CD4-positive, CD25-positive, alpha-beta regulatory T cell (primary cell): ENCODE results near the gene PATL1. TPM values are rescaled to one million over a fixed set of nuclear protein-coding genes. Genes with fewer than 3 reads are reported as not detected.

Experiments used
- ATAC-seq, 2 donors: fragments of 150-1000 bp; cut with Tn5 transposase; one replicate each; pipeline ENCODE4 v1.10.0; 2021; ENCODE audit warnings: low read depth in 2 of 2, moderate number of reproducible peaks in 2 of 2, moderate library complexity in 1 of 2
- DNase-seq, 3 donors: peaks; one replicate each; pipeline versions ENCODE4 v3.0.0 to v3.0.0-alpha.2; 2012 to 2022; ENCODE audit warnings: mixed read lengths in 1 of 3
- H3K27ac ChIP-seq: one replicate; pipeline ENCODE4 v1.7.0; 2013; ENCODE audit warnings: mild to moderate bottlenecking, low read length; ENCODE audit not compliant: insufficient read depth, poor library complexity, severe bottlenecking
- H3K27me3 ChIP-seq: one replicate; pipeline ENCODE4 v1.7.0; 2013; ENCODE audit warnings: low read length; ENCODE audit not compliant: control insufficient read depth, insufficient read depth
- H3K36me3 ChIP-seq: one replicate; pipeline ENCODE4 v1.7.0; 2013; ENCODE audit warnings: mild to moderate bottlenecking, low read length, moderate library complexity; ENCODE audit not compliant: control insufficient read depth, insufficient read depth
- H3K4me1 ChIP-seq: 2 replicates; pipeline ENCODE4 v1.7.0; 2013; ENCODE audit warnings: mild to moderate bottlenecking, low read length; ENCODE audit not compliant: insufficient read depth, control insufficient read depth, poor library complexity, severe bottlenecking
- H3K4me3 ChIP-seq: one replicate; pipeline ENCODE4 v1.7.0; 2013; ENCODE audit warnings: low read depth, mild to moderate bottlenecking, low read length, moderate library complexity
- H3K9me3 ChIP-seq, 2 experiments: 1 replicate in 1 of 2; 2 replicates in 1 of 2; pipeline ENCODE4 v1.7.0; 2013; ENCODE audit warnings: low read length in 2 of 2, mild to moderate bottlenecking in 1 of 2, moderate library complexity in 1 of 2; ENCODE audit not compliant: control insufficient read depth in 2 of 2
- H3K27ac Mint-ChIP-seq, 3 donors: one replicate each; pipeline ENCODE4 v1.8.0; 2020 to 2022; ENCODE audit warnings: mild to moderate bottlenecking in 3 of 3, mixed read lengths in 3 of 3, moderate library complexity in 2 of 3
- H3K27me3 Mint-ChIP-seq: one replicate; pipeline ENCODE4 v1.8.0; 2022; ENCODE audit warnings: mild to moderate bottlenecking, mixed read lengths
- H3K36me3 Mint-ChIP-seq: one replicate; pipeline ENCODE4 v1.8.0; 2020; ENCODE audit warnings: mixed read lengths
- H3K4me1 Mint-ChIP-seq, 4 donors: one replicate each; pipeline ENCODE4 v1.8.0; 2020 to 2022; ENCODE audit warnings: mixed read lengths in 4 of 4, mild to moderate bottlenecking in 1 of 4
- H3K4me3 Mint-ChIP-seq, 4 donors: one replicate each; pipeline ENCODE4 v1.8.0; 2020 to 2022; ENCODE audit warnings: mild to moderate bottlenecking in 4 of 4, mixed read lengths in 4 of 4, moderate library complexity in 3 of 4
- H3K9me3 Mint-ChIP-seq, 7 donors: one replicate each; pipeline ENCODE4 v1.8.0; 2020 to 2022; ENCODE audit warnings: mixed read lengths in 7 of 7, mild to moderate bottlenecking in 3 of 7, moderate library complexity in 2 of 7
- polyA plus RNA-seq, 4 donors: library from polyadenylated mRNA; unstranded; fragments of 300-500 nt; fragmentation: Illumina TruSeq; gene quantifications; one replicate each; pipeline ENCODE4 v1.2.3, GENCODE V29; 2021
- total RNA-seq: library from RNA; stranded (reverse); gene quantifications from one replicate; pipeline ENCODE4 v1.2.3, GENCODE V29; 2022

The PATL1 gene
- total RNA-seq (63.3 TPM), polyA plus RNA-seq (1 to 10 TPM; 4.6 to 5.8 (median 5.3) TPM)

GRCh38 chr11:59668950-59669610 is at the start of gene PATL1:
PATL1 (minus strand) TSS chr11:59669037; CDS start chr11:59668895, 142 bp downstream.
- Mint-ChIP-seq H3K9me3 (no peaks in the 10 kb centered on the region), H3K36me3 (peaks cover 17% of the 10 kb centered on the region), H3K27me3 (peaks cover 5% of the 10 kb centered on the region), H3K4me1 (peaks cover 26 to 49% (median 38%) of the 10 kb centered on the region in 4 donors), H3K4me3 (peak within 1 kb of the TSS; percentile 93 to 99 (median 98)), H3K27ac (peak within 1 kb of the TSS; percentile 99 to 100 (median 100))
- DNase-seq (peak; percentile 99), ATAC-seq (peak; percentile 92 to 94)
- Histone ChIP-seq H3K4me1 (peaks cover 35% of the 10 kb centered on the region), H3K9me3 (no peaks in the 10 kb centered on the region), H3K4me3 (peak within 1 kb of the TSS; percentile 90), H3K36me3 (peaks cover 21% of the 10 kb centered on the region), H3K27me3 (no peaks in the 10 kb centered on the region), H3K27ac (peak within 1 kb of the TSS; percentile 99)

GRCh38 chr11:59716051-59716450 is 47.2 kb upstream of the PATL1 start:
- Histone ChIP-seq H3K27me3 (peaks cover 3% of the 10 kb centered on the region), H3K4me3 (no peak overlapping the region), H3K4me1 (no peaks in the 10 kb centered on the region), H3K27ac (no peak overlapping the region), H3K36me3 (no peaks in the 10 kb centered on the region), H3K9me3 (no peaks in the 10 kb centered on the region)
- ATAC-seq (no peak), DNase-seq (no peak)
- H3K36me3 Mint-ChIP-seq: no peaks in the 10 kb centered on the region
- peaks cover 0 to 2% (median 0%) of the 10 kb centered on the region in 7 donors for H3K9me3 Mint-ChIP-seq
- H3K27ac Mint-ChIP-seq: no peak overlapping the region
- H3K4me1 Mint-ChIP-seq: no peaks in the 10 kb centered on the region
- H3K4me3 Mint-ChIP-seq: no peak overlapping the region
- peaks cover 54% of the 10 kb centered on the region for H3K27me3 Mint-ChIP-seq

GRCh38 chr11:59713745-59714144 is 44.9 kb upstream of the PATL1 start, which contains the start of gene OR10V1:
OR10V1 (minus strand) TSS chr11:59713845; CDS start chr11:59713845, 0 bp downstream.
- Histone ChIP-seq H3K27ac (no peak within 1 kb of the TSS), H3K9me3 (no peaks in the 10 kb centered on the region), H3K27me3 (peaks cover 3% of the 10 kb centered on the region), H3K36me3 (no peaks in the 10 kb centered on the region), H3K4me3 (no peak within 1 kb of the TSS), H3K4me1 (no peaks in the 10 kb centered on the region)
- Mint-ChIP-seq H3K36me3 (no peaks in the 10 kb centered on the region), H3K4me3 (no peak within 1 kb of the TSS), H3K9me3 (peaks cover 0 to 2% (median 0%) of the 10 kb centered on the region in 7 donors), H3K27me3 (peaks cover 46% of the 10 kb centered on the region), H3K27ac (no peak within 1 kb of the TSS), H3K4me1 (no peaks in the 10 kb centered on the region)
- ATAC-seq (no peak), DNase-seq (no peak)

- Mint-ChIP-seq H3K9me3 (peaks cover 0 to 2% (median 0%) of the 10 kb centered on the region in 7 donors), H3K4me1 (no peaks in the 10 kb centered on the region), H3K36me3 (no peaks in the 10 kb centered on the region), H3K27ac (no peak overlapping the region), H3K4me3 (no peak overlapping the region), H3K27me3 (peaks cover 42% of the 10 kb centered on the region)
- Histone ChIP-seq H3K27me3 (peaks cover 3% of the 10 kb centered on the region), H3K4me3 (no peak overlapping the region), H3K27ac (no peak overlapping the region), H3K36me3 (no peaks in the 10 kb centered on the region), H3K4me1 (no peaks in the 10 kb centered on the region), H3K9me3 (no peaks in the 10 kb centered on the region)
- DNase-seq (no peak), ATAC-seq (no peak)
These were observed 41.5 kb upstream of the PATL1 start for GRCh38 chr11:59710136-59710847.

GRCh38 chr11:59708537-59708936 is 39.7 kb upstream of the PATL1 start:
- Histone ChIP-seq H3K36me3 (no peaks in the 10 kb centered on the region), H3K27ac (no peak overlapping the region), H3K4me3 (no peak overlapping the region), H3K9me3 (no peaks in the 10 kb centered on the region), H3K27me3 (peaks cover 3% of the 10 kb centered on the region), H3K4me1 (no peaks in the 10 kb centered on the region)
- H3K36me3 Mint-ChIP-seq: no peaks in the 10 kb centered on the region
- no peak for ATAC-seq
- no peak overlapping the region for H3K27ac Mint-ChIP-seq
- no peak overlapping the region for H3K4me3 Mint-ChIP-seq
- peaks cover 33% of the 10 kb centered on the region for H3K27me3 Mint-ChIP-seq
- peaks cover 0 to 2% (median 0%) of the 10 kb centered on the region in 7 donors for H3K9me3 Mint-ChIP-seq
- no peak for DNase-seq
- no peaks in the 10 kb centered on the region for H3K4me1 Mint-ChIP-seq

- no peaks in the 10 kb centered on the region for H3K9me3 ChIP-seq
- no peak overlapping the region for H3K27ac ChIP-seq
- Mint-ChIP-seq H3K27ac (no peak overlapping the region), H3K4me3 (no peak overlapping the region), H3K36me3 (no peaks in the 10 kb centered on the region), H3K4me1 (no peaks in the 10 kb centered on the region), H3K27me3 (peaks cover 33% of the 10 kb centered on the region), H3K9me3 (peaks cover 0 to 2% (median 0%) of the 10 kb centered on the region in 7 donors)
- H3K36me3 ChIP-seq: no peaks in the 10 kb centered on the region
- no peak for DNase-seq
- no peak for ATAC-seq
- no peak overlapping the region for H3K4me3 ChIP-seq
- no peaks in the 10 kb centered on the region for H3K4me1 ChIP-seq
- peaks cover 3% of the 10 kb centered on the region for H3K27me3 ChIP-seq
These were observed 38.5 kb upstream of the PATL1 start for GRCh38 chr11:59707371-59707770.

- no peak for ATAC-seq
- Histone ChIP-seq H3K9me3 (no peaks in the 10 kb centered on the region), H3K4me1 (no peaks in the 10 kb centered on the region), H3K4me3 (no peak overlapping the region), H3K36me3 (no peaks in the 10 kb centered on the region), H3K27me3 (peaks cover 3% of the 10 kb centered on the region), H3K27ac (no peak overlapping the region)
- Mint-ChIP-seq H3K27me3 (peaks cover 28% of the 10 kb centered on the region), H3K4me1 (no peaks in the 10 kb centered on the region), H3K27ac (no peak overlapping the region), H3K4me3 (no peak overlapping the region), H3K9me3 (no peaks in the 10 kb centered on the region), H3K36me3 (no peaks in the 10 kb centered on the region)
- DNase-seq: no peak
These were observed 37.9 kb upstream of the PATL1 start for GRCh38 chr11:59706518-59707285.
